GM19099 (cell line): Measurements from ENCODE around the gene MAST4.

ENCODE experiments used
- POLR2A ChIP-seq: IDR thresholded peaks from 3 replicates; pipeline ENCODE4 v1.6.1; 2011; ENCODE audit warnings: low read depth; ENCODE audit not compliant: insufficient read length; ENCODE audit errors: extremely low read depth

MAST4 gene

GRCh38 chr5:66986009-66986408 is 389.8 kb downstream of the MAST4 start:
- no peak for TF ChIP-seq POLR2A

- no peak for TF ChIP-seq POLR2A
These were observed 390.3 kb downstream of the MAST4 start for GRCh38 chr5:66986534-66986933.

- TF ChIP-seq POLR2A, result no peak
These were observed 390.9 kb downstream of the MAST4 start for GRCh38 chr5:66987126-66987525.

DNA sequence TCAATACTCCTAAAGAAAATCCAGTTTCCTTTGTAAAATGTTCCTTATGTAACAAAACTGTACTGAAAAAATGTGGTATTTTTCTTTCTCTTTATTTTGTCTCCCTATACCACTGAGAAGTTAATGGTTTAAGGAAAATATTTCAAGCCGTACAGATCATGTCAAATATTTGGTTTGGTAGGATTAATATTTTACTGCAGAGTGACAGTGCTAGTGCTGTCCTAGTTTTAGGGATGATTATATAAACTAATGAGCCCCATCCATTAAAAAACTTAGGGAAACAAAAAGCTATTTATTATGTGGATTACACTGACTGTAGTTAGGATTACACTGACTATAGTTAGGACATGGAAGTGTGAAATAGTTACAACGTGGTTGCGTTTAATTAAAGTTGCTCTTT is 391.3 kb downstream of the MAST4 start:
- no peak for TF ChIP-seq POLR2A

DNA sequence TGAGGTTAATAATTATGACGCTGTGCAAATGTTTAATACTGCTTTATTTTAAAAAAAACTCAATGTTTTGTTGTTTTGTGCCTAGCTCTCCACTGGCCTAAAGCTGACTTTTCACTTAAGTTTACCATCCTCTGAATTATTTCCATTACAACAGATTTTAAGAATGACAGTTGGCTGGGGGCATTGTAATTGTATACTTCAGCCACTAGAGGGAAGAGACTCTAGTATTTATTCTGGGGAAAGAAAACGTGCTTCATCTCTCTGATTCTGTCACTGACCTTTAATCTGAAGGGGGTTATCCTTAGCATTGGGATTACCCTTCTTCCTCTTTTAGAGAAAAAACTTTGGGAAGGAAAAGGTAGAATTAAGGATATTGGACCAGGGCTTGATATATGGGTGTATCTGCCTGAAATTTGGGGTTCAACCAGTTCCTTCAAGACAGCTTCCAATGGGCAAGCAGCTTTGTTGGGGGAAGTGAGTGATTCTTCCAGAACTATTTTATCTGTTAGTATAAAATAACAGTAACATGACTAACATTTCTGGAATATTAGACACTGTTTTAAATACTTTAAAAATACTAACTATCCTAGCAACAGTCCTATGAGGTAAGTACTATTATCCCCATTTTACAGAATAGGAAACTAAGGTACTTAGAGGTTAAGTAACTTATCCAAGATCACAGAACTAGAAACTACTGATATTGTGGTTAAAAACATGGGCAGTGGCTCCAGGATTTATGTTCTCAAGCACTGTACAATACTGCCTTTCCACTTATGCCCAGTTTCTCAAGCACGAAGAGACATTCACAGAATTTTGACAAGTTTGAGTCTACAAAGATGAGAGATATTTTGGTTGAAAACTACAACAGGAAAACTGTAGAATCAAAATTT is 392.0 kb downstream of the MAST4 start:
- TF ChIP-seq POLR2A, result no peak

- TF ChIP-seq POLR2A, result no peak
These were observed 393.1 kb downstream of the MAST4 start for GRCh38 chr5:66989286-66989685.

- TF ChIP-seq POLR2A, result no peak
These were observed 393.6 kb downstream of the MAST4 start for GRCh38 chr5:66989781-66990180.

GRCh38 chr5:66991746-66992145 is 395.6 kb downstream of the MAST4 start:
- TF ChIP-seq POLR2A, result no peak

GRCh38 chr5:66992547-66992946 is 396.4 kb downstream of the MAST4 start:
- no peak for TF ChIP-seq POLR2A

DNA sequence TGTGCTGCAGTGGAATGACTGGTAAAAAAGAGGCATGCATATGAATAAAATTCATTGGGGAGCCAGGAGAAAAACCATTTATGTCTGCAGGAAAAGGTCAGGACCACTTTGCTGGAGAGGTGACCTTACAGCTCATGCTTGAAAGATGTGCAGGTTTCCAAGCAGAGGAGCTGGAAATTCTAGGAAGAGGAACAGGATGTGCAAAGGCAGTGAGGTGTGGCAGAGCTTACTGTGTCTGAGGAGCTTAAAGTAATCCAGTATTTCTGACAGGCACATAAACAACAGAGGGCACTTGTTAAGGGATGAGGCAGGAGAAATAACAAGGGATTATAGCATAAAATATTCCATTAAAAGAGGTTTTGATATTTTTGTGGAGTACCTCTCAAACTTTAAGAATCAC is 397.3 kb downstream of the MAST4 start:
- TF ChIP-seq POLR2A, result no peak

- no peak for TF ChIP-seq POLR2A
These were observed 397.7 kb downstream of the MAST4 start for GRCh38 chr5:66993882-66994281.

- TF ChIP-seq POLR2A, result no peak
These were observed 398.6 kb downstream of the MAST4 start for GRCh38 chr5:66994790-66995189.

GRCh38 chr5:67000794-67001475 is 404.7 kb downstream of the MAST4 start:
- TF ChIP-seq POLR2A, result no peak

GRCh38 chr5:67002832-67003684 is 406.9 kb downstream of the MAST4 start:
- no peak for TF ChIP-seq POLR2A

- TF ChIP-seq POLR2A, result no peak
These were observed 407.4 kb downstream of the MAST4 start for GRCh38 chr5:67003685-67003934.
